Measurements from ENCODE around the gene CKMT2.
A peak's percentile ranks its signal among the peaks of the same experiment; 100 is the strongest.

The CKMT2 gene

GRCh38 chr5:81232464-81233079 lies 550 bp upstream of the CKMT2 start:
- H3K27ac Mint-ChIP-seq = no peak overlapping the region
- peaks cover 1% of the 10 kb centered on the region for H3K36me3 Mint-ChIP-seq (ENCODE audit: low read depth)
- no peak overlapping the region for H3K4me3 Mint-ChIP-seq
- H3K9me3 Mint-ChIP-seq = no peaks in the 10 kb centered on the region
- peaks cover 21% of the 10 kb centered on the region for H3K4me1 Mint-ChIP-seq (ENCODE audit: low read depth)
- no peaks in the 10 kb centered on the region for H3K27me3 Mint-ChIP-seq (ENCODE audit: low read depth)

- no peak overlapping the region for H3K27ac Mint-ChIP-seq
- H3K4me3 Mint-ChIP-seq = no peak overlapping the region
- H3K9me3 Mint-ChIP-seq = no peaks in the 10 kb centered on the region
Observed at GRCh38 chr5:81234299-81234698, 1.2 kb downstream of the CKMT2 start.

GRCh38 chr5:81234801-81235200 lies 1.7 kb downstream of the CKMT2 start:
- peak overlapping the region; percentile 49 for H3K27ac Mint-ChIP-seq
- H3K4me3 Mint-ChIP-seq = no peak overlapping the region
- H3K9me3 Mint-ChIP-seq = no peaks in the 10 kb centered on the region
- peaks cover 1% of the 10 kb centered on the region for H3K36me3 Mint-ChIP-seq (ENCODE audit: low read depth)
- no peaks in the 10 kb centered on the region for H3K27me3 Mint-ChIP-seq (ENCODE audit: low read depth)
- peaks cover 21% of the 10 kb centered on the region for H3K4me1 Mint-ChIP-seq (ENCODE audit: low read depth)

More at GRCh38 chr5:81234299-81234698, 1.2 kb downstream of the CKMT2 start:
- peaks cover 21% of the 10 kb centered on the region for H3K4me1 Mint-ChIP-seq (ENCODE audit: low read depth)
- H3K27me3 Mint-ChIP-seq (ENCODE audit: low read depth) = no peaks in the 10 kb centered on the region
- peaks cover 1% of the 10 kb centered on the region for H3K36me3 Mint-ChIP-seq (ENCODE audit: low read depth)

GRCh38 chr5:81235287-81236072 lies 2.4 kb downstream of the CKMT2 start:
- H3K9me3 Mint-ChIP-seq = no peaks in the 10 kb centered on the region
- peaks cover 1% of the 10 kb centered on the region for H3K36me3 Mint-ChIP-seq (ENCODE audit: low read depth)

GRCh38 chr5:81238460-81238859 lies 5.3 kb downstream of the CKMT2 start:
- Mint-ChIP-seq H3K27ac (no peak overlapping the region), H3K27me3 (ENCODE audit: low read depth) (no peaks in the 10 kb centered on the region), H3K36me3 (ENCODE audit: low read depth) (peaks cover 1% of the 10 kb centered on the region), H3K4me1 (ENCODE audit: low read depth) (peaks cover 19% of the 10 kb centered on the region), H3K9me3 (no peaks in the 10 kb centered on the region), H3K4me3 (no peak overlapping the region)

More at GRCh38 chr5:81235287-81236072, 2.4 kb downstream of the CKMT2 start:
- Mint-ChIP-seq H3K4me1 (ENCODE audit: low read depth) (peaks cover 21% of the 10 kb centered on the region), H3K4me3 (no peak overlapping the region), H3K27me3 (ENCODE audit: low read depth) (no peaks in the 10 kb centered on the region), H3K27ac (peak overlapping the region; percentile 49)

GRCh38 chr5:81239613-81240012 lies 6.5 kb downstream of the CKMT2 start:
- Mint-ChIP-seq H3K9me3 (no peaks in the 10 kb centered on the region), H3K27ac (no peak overlapping the region), H3K4me3 (no peak overlapping the region)

GRCh38 chr5:81241001-81241400 lies 7.9 kb downstream of the CKMT2 start:
- Mint-ChIP-seq H3K27me3 (ENCODE audit: low read depth) (no peaks in the 10 kb centered on the region), H3K9me3 (no peaks in the 10 kb centered on the region), H3K36me3 (ENCODE audit: low read depth) (peaks cover 1% of the 10 kb centered on the region), H3K4me3 (no peak overlapping the region), H3K27ac (no peak overlapping the region), H3K4me1 (ENCODE audit: low read depth) (no peaks in the 10 kb centered on the region)

More at GRCh38 chr5:81239613-81240012, 6.5 kb downstream of the CKMT2 start:
- Mint-ChIP-seq H3K36me3 (ENCODE audit: low read depth) (peaks cover 1% of the 10 kb centered on the region), H3K4me1 (ENCODE audit: low read depth) (peaks cover 12% of the 10 kb centered on the region), H3K27me3 (ENCODE audit: low read depth) (no peaks in the 10 kb centered on the region)

GRCh38 chr5:81241961-81242648 lies 9.0 kb downstream of the CKMT2 start:
- Mint-ChIP-seq H3K36me3 (ENCODE audit: low read depth) (no peaks in the 10 kb centered on the region), H3K27ac (no peak overlapping the region)

GRCh38 chr5:81242906-81243436 lies 9.8 kb downstream of the CKMT2 start:
- Mint-ChIP-seq H3K36me3 (ENCODE audit: low read depth) (no peaks in the 10 kb centered on the region), H3K27ac (no peak overlapping the region), H3K27me3 (ENCODE audit: low read depth) (no peaks in the 10 kb centered on the region), H3K4me3 (no peak overlapping the region), H3K4me1 (ENCODE audit: low read depth) (no peaks in the 10 kb centered on the region), H3K9me3 (no peaks in the 10 kb centered on the region)

More at GRCh38 chr5:81241961-81242648, 9.0 kb downstream of the CKMT2 start:
- no peak overlapping the region for H3K4me3 Mint-ChIP-seq
- no peaks in the 10 kb centered on the region for H3K9me3 Mint-ChIP-seq
- H3K4me1 Mint-ChIP-seq (ENCODE audit: low read depth) = no peaks in the 10 kb centered on the region
- no peaks in the 10 kb centered on the region for H3K27me3 Mint-ChIP-seq (ENCODE audit: low read depth)

- Mint-ChIP-seq H3K4me3 (no peak overlapping the region), H3K36me3 (ENCODE audit: low read depth) (no peaks in the 10 kb centered on the region), H3K9me3 (no peaks in the 10 kb centered on the region), H3K4me1 (ENCODE audit: low read depth) (no peaks in the 10 kb centered on the region), H3K27me3 (ENCODE audit: low read depth) (no peaks in the 10 kb centered on the region), H3K27ac (no peak overlapping the region)
Observed at GRCh38 chr5:81244451-81244850, 11.3 kb downstream of the CKMT2 start.

GRCh38 chr5:81245871-81246235 lies 12.7 kb downstream of the CKMT2 start:
- H3K4me3 Mint-ChIP-seq = no peak overlapping the region
- no peaks in the 10 kb centered on the region for H3K9me3 Mint-ChIP-seq
- no peaks in the 10 kb centered on the region for H3K27me3 Mint-ChIP-seq (ENCODE audit: low read depth)
- H3K27ac Mint-ChIP-seq = no peak overlapping the region
- H3K4me1 Mint-ChIP-seq (ENCODE audit: low read depth) = no peaks in the 10 kb centered on the region
- H3K36me3 Mint-ChIP-seq (ENCODE audit: low read depth) = peaks cover 3% of the 10 kb centered on the region

GRCh38 chr5:81246697-81247096 lies 13.6 kb downstream of the CKMT2 start:
- no peaks in the 10 kb centered on the region for H3K9me3 Mint-ChIP-seq
- H3K4me1 Mint-ChIP-seq (ENCODE audit: low read depth) = no peaks in the 10 kb centered on the region
- no peak overlapping the region for H3K4me3 Mint-ChIP-seq
- peaks cover 3% of the 10 kb centered on the region for H3K36me3 Mint-ChIP-seq (ENCODE audit: low read depth)
- H3K27ac Mint-ChIP-seq = no peak overlapping the region
- no peaks in the 10 kb centered on the region for H3K27me3 Mint-ChIP-seq (ENCODE audit: low read depth)

GRCh38 chr5:81247441-81247972 lies 14.4 kb downstream of the CKMT2 start:
- H3K9me3 Mint-ChIP-seq = no peaks in the 10 kb centered on the region
- H3K27ac Mint-ChIP-seq = no peak overlapping the region
- no peaks in the 10 kb centered on the region for H3K27me3 Mint-ChIP-seq (ENCODE audit: low read depth)
- peaks cover 3% of the 10 kb centered on the region for H3K36me3 Mint-ChIP-seq (ENCODE audit: low read depth)
- H3K4me1 Mint-ChIP-seq (ENCODE audit: low read depth) = no peaks in the 10 kb centered on the region
- no peak overlapping the region for H3K4me3 Mint-ChIP-seq

- no peaks in the 10 kb centered on the region for H3K27me3 Mint-ChIP-seq (ENCODE audit: low read depth)
- H3K4me1 Mint-ChIP-seq (ENCODE audit: low read depth) = no peaks in the 10 kb centered on the region
- no peak overlapping the region for H3K27ac Mint-ChIP-seq
- no peaks in the 10 kb centered on the region for H3K9me3 Mint-ChIP-seq
- H3K4me3 Mint-ChIP-seq = no peak overlapping the region
- H3K36me3 Mint-ChIP-seq (ENCODE audit: low read depth) = peaks cover 3% of the 10 kb centered on the region
Observed at GRCh38 chr5:81249240-81249639, 16.1 kb downstream of the CKMT2 start.
